H9 (cell line): Measurements from ENCODE around the gene IFT172. TPM values are rescaled to one million over a fixed set of nuclear protein-coding genes. Genes with fewer than 3 reads are reported as not detected.

Experiments
- DNase-seq: peaks from one replicate; pipeline ENCODE4 v3.0.0-alpha.2; 2017
- H2AFZ ChIP-seq: one replicate; pipeline ENCODE4 v1.6.1; 2013; ENCODE audit warnings: mild to moderate bottlenecking, low read length, control low read depth, moderate library complexity
- H2AK5ac ChIP-seq: 2 replicates; pipeline ENCODE4 v1.6.1; 2013; ENCODE audit warnings: low read length, control low read depth, mixed read lengths; ENCODE audit not compliant: insufficient read length
- H2BK120ac ChIP-seq: one replicate; pipeline ENCODE4 v1.6.1; 2013; ENCODE audit warnings: low read depth, mild to moderate bottlenecking, low read length, control low read depth, inconsistent platforms; ENCODE audit not compliant: poor library complexity, severe bottlenecking
- H2BK12ac ChIP-seq: 2 replicates; pipeline ENCODE4 v1.6.1; 2013; ENCODE audit warnings: low read length, control low read depth, mixed read lengths, low read depth; ENCODE audit not compliant: insufficient read length
- H2BK15ac ChIP-seq: 2 replicates; pipeline ENCODE4 v1.6.1; 2013; ENCODE audit warnings: low read depth, low read length, control low read depth
- H2BK20ac ChIP-seq: one replicate; pipeline ENCODE4 v1.6.1; 2013; ENCODE audit warnings: low read depth, mild to moderate bottlenecking, low read length, control low read depth, inconsistent platforms; ENCODE audit not compliant: poor library complexity, severe bottlenecking
- H2BK5ac ChIP-seq: 2 replicates; pipeline ENCODE4 v1.6.1; 2013; ENCODE audit warnings: low read length, control low read depth, mixed read lengths; ENCODE audit not compliant: insufficient read length
- H3K14ac ChIP-seq: 2 replicates; pipeline ENCODE4 v1.6.1; 2013; ENCODE audit warnings: low read length, control low read depth; ENCODE audit not compliant: insufficient read depth
- H3K18ac ChIP-seq: 2 replicates; pipeline ENCODE4 v1.6.1; 2013; ENCODE audit warnings: low read depth, mild to moderate bottlenecking, mixed read lengths, low read length, control low read depth; ENCODE audit not compliant: insufficient read length
- H3K23ac ChIP-seq: 2 replicates; pipeline ENCODE4 v1.6.1; 2013; ENCODE audit warnings: low read length, control low read depth, mixed read lengths, low read depth; ENCODE audit not compliant: insufficient read length
- H3K23me2 ChIP-seq: 2 replicates; pipeline ENCODE4 v1.6.1; 2013; ENCODE audit warnings: low read depth, mild to moderate bottlenecking, mixed read lengths, low read length, control low read depth; ENCODE audit not compliant: insufficient read length, poor library complexity, severe bottlenecking
- H3K27ac ChIP-seq: 2 replicates; pipeline ENCODE4 v1.5.1; 2013; ENCODE audit warnings: low read length, control low read depth, mixed read lengths, low read depth; ENCODE audit not compliant: insufficient read length
- H3K27me3 ChIP-seq: 2 replicates; pipeline ENCODE4 v1.6.1; 2013; ENCODE audit warnings: low read length, control low read depth, inconsistent platforms; ENCODE audit not compliant: insufficient read depth
- H3K4ac ChIP-seq: 2 replicates; pipeline ENCODE4 v1.6.1; 2013; ENCODE audit warnings: low read depth, mild to moderate bottlenecking, control low read depth, inconsistent platforms, low read length, moderate library complexity
- H3K4me1 ChIP-seq: 2 replicates; pipeline ENCODE4 v1.6.1; 2013; ENCODE audit warnings: low read length, control low read depth, inconsistent platforms; ENCODE audit not compliant: insufficient read depth
- H3K4me2 ChIP-seq: 2 replicates; pipeline ENCODE4 v1.6.1; 2013; ENCODE audit warnings: low read length, control low read depth, mixed read lengths; ENCODE audit not compliant: insufficient read length, insufficient read depth
- H3K56ac ChIP-seq: 2 replicates; pipeline ENCODE4 v1.6.1; 2013; ENCODE audit warnings: low read depth, mild to moderate bottlenecking, mixed read lengths, low read length, control low read depth; ENCODE audit not compliant: insufficient read length
- H3K79me1 ChIP-seq: 2 replicates; pipeline ENCODE4 v1.6.1; 2013; ENCODE audit warnings: low read depth, mild to moderate bottlenecking, moderate library complexity, low read length, control low read depth, inconsistent platforms; ENCODE audit not compliant: insufficient read depth, poor library complexity, severe bottlenecking
- H3K79me2 ChIP-seq: 2 replicates; pipeline ENCODE4 v1.6.1; 2013; ENCODE audit warnings: low read length, control low read depth, inconsistent platforms; ENCODE audit not compliant: insufficient read depth
- H3K9ac ChIP-seq: 2 replicates; pipeline ENCODE4 v1.6.1; 2013; ENCODE audit warnings: low read length, control low read depth, mixed read lengths; ENCODE audit not compliant: insufficient read length; ENCODE audit errors: extremely low read depth
- H3K9me3 ChIP-seq: one replicate; pipeline ENCODE4 v1.6.1; 2013; ENCODE audit warnings: low read depth, low read length, inconsistent platforms; ENCODE audit not compliant: control insufficient read depth
- H3T11ph ChIP-seq: one replicate; pipeline ENCODE4 v1.6.1; 2013; ENCODE audit warnings: mild to moderate bottlenecking, low read length, control low read depth, inconsistent platforms
- H4K20me1 ChIP-seq: one replicate; pipeline ENCODE4 v1.6.1; 2013; ENCODE audit not compliant: control insufficient read depth, insufficient read length, insufficient read depth
- H4K5ac ChIP-seq: 2 replicates; pipeline ENCODE4 v1.6.1; 2013; ENCODE audit warnings: low read depth, mild to moderate bottlenecking, mixed read lengths, low read length, control low read depth; ENCODE audit not compliant: insufficient read length
- H4K8ac ChIP-seq: replicated peaks from 2 replicates; pipeline ENCODE4 v1.6.1; 2013; ENCODE audit warnings: low read length, control low read depth, mixed read lengths, low read depth; ENCODE audit not compliant: insufficient read length
- H4K91ac ChIP-seq: 2 replicates; pipeline ENCODE4 v1.6.1; 2013; ENCODE audit warnings: low read depth, mild to moderate bottlenecking, moderate library complexity, mixed read lengths, low read length, control low read depth; ENCODE audit not compliant: insufficient read length
- H3K27ac Mint-ChIP-seq, 3 experiments: 2 replicates in 2 of 3; 3 replicates in 1 of 3; pipeline ENCODE4 v1.8.0; 2020 to 2021; ENCODE audit warnings: mixed read lengths in 3 of 3, mild to moderate bottlenecking in 1 of 3, moderate library complexity in 1 of 3
- H3K27me3 Mint-ChIP-seq: 2 replicates; pipeline ENCODE4 v1.8.0; 2021; ENCODE audit warnings: low read depth, mild to moderate bottlenecking, moderate library complexity, mixed read lengths
- H3K36me3 Mint-ChIP-seq, 3 experiments: 2 replicates in 2 of 3; 3 replicates in 1 of 3; pipeline ENCODE4 v1.8.0; 2020 to 2021; ENCODE audit warnings: low read depth in 3 of 3, mixed read lengths in 3 of 3; ENCODE audit not compliant: insufficient read depth in 1 of 3
- H3K4me1 Mint-ChIP-seq, 2 experiments: 2 replicates each; pipeline ENCODE4 v1.8.0; 2020; ENCODE audit warnings: mixed read lengths in 2 of 2
- H3K4me3 Mint-ChIP-seq, 2 experiments: 2 replicates in 1 of 2; 3 replicates in 1 of 2; pipeline ENCODE4 v1.8.0; 2020 to 2021; ENCODE audit warnings: mild to moderate bottlenecking in 2 of 2, mixed read lengths in 2 of 2, moderate library complexity in 1 of 2
- H3K9me3 Mint-ChIP-seq, 2 experiments: 2 replicates in 1 of 2; 3 replicates in 1 of 2; pipeline ENCODE4 v1.8.0; 2020; ENCODE audit warnings: mild to moderate bottlenecking in 2 of 2, mixed read lengths in 2 of 2, moderate library complexity in 1 of 2
- CTCF ChIP-seq: fragments of 200-600 bp; sonication (generic); conservative IDR thresholded peaks from 3 replicates; pipeline ENCODE4 v1.8.0; 2021; ENCODE audit warnings: antibody characterized with exemption, mild to moderate bottlenecking
- WGBS: extraction: QIAGEN DNeasy Blood & Tissue Kit; methylation state at CpG from one replicate; pipeline ENCODE4 v1.1.7; 2013; ENCODE audit warnings: missing lambda C conversion rate, low lambda C conversion rate, mixed read lengths; ENCODE audit not compliant: insufficient read length; ENCODE audit errors: extremely low coverage; 5-methylcytosine and 5-hydroxymethylcytosine counted together
- total RNA-seq: library from RNA; stranded (reverse); gene quantifications from 2 replicates; pipeline ENCODE4 v1.2.1, GENCODE V29; 2021

The IFT172 gene
- total RNA-seq, 1 experiment from 2014 or later = 15.5 TPM

DNA sequence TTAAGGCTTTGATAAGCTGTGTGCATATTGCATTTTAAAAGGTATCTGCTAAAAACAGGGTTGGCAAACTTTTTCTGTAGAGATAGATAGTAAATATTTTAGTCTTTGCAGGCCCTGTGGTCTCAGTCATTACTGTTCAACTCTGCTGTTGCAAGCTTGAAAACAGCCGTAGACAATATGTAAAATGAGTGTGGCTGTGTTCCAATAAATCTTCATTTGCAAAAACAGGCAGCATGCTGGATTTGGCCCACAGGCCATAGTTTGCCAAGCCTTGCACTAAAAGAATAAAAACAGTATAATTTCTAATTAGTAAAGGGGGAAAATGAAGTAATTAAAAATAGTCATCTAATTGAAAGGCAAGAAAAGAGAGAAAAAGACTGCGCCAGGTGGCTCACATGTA is 42.4 kb upstream of the IFT172 start:
- no peaks in the 10 kb centered on the region for H3K4me1 ChIP-seq
- no peak overlapping the region for H3K56ac ChIP-seq
- H3K9me3 ChIP-seq = no peaks in the 10 kb centered on the region
- no peak overlapping the region for H3K9ac ChIP-seq
- Mint-ChIP-seq H3K9me3 (no peaks in the 10 kb centered on the region; a peak in 2 of 5 replicates), H3K36me3 (no peaks in the 10 kb centered on the region), H3K4me3 (no peak overlapping the region), H3K27me3 (peaks cover 4% of the 10 kb centered on the region), H3K27ac (no peak overlapping the region), H3K4me1 (peaks cover 0 to 3% of the 10 kb centered on the region in 2 experiments; a peak in 2 of 4 replicates)
- H3K14ac ChIP-seq = no peak overlapping the region
- WGBS = no CpG with 5 or more reads among the region's 2 CpGs
- no peak overlapping the region for H2BK12ac ChIP-seq
- H4K20me1 ChIP-seq = no peaks in the 10 kb centered on the region
- H3K4me2 ChIP-seq = no peak overlapping the region
- H3K23me2 ChIP-seq = no peaks in the 10 kb centered on the region
- no peak overlapping the region for H3K27ac ChIP-seq
- DNase-seq = no peak
- no peak overlapping the region for H3K18ac ChIP-seq
- H3T11ph ChIP-seq = no peak overlapping the region
- H2BK120ac ChIP-seq = no peak overlapping the region
- no peaks in the 10 kb centered on the region for H3K79me1 ChIP-seq
- H2AFZ ChIP-seq = no peak overlapping the region
- H3K23ac ChIP-seq = no peak overlapping the region
- no peak overlapping the region for H2BK5ac ChIP-seq
- H3K4ac ChIP-seq = no peak overlapping the region
- H3K27me3 ChIP-seq = no peaks in the 10 kb centered on the region
- H2AK5ac ChIP-seq = no peak overlapping the region
- no peak overlapping the region for H4K8ac ChIP-seq
- no peak overlapping the region for H2BK20ac ChIP-seq
- H4K91ac ChIP-seq = no peak overlapping the region
- no peak overlapping the region for H2BK15ac ChIP-seq
- no peak for TF ChIP-seq CTCF
- no peak overlapping the region for H4K5ac ChIP-seq
- no peaks in the 10 kb centered on the region for H3K79me2 ChIP-seq
